Mesenchymal stem cell (in vitro differentiated cells and primary cell): ENCODE results near the gene RPS6KA2.

Experiments
- DNase-seq: peaks from one replicate; pipeline ENCODE4 v3.0.0-alpha.2; 2013
- H2AFZ ChIP-seq: one replicate; pipeline ENCODE4 v1.6.1; 2013; ENCODE audit warnings: low read depth, mild to moderate bottlenecking, control low read depth, inconsistent platforms, low read length, moderate library complexity
- H2AK5ac ChIP-seq: 2 replicates; pipeline ENCODE4 v1.6.1; 2013; ENCODE audit warnings: low read length, moderate library complexity, mild to moderate bottlenecking, inconsistent platforms; ENCODE audit not compliant: severe bottlenecking
- H2BK120ac ChIP-seq: one replicate; pipeline ENCODE4 v1.6.1; 2013; ENCODE audit warnings: low read depth, mild to moderate bottlenecking, inconsistent platforms, low read length, moderate library complexity
- H2BK12ac ChIP-seq, 2 experiments: one replicate each; pipeline ENCODE4 v1.6.1; 2013; ENCODE audit warnings: inconsistent platforms in 2 of 2, low read length in 2 of 2, mild to moderate bottlenecking in 2 of 2, moderate library complexity in 2 of 2, control low read depth in 1 of 2
- H2BK15ac ChIP-seq: one replicate; pipeline ENCODE4 v1.6.1; 2013; ENCODE audit warnings: mild to moderate bottlenecking, low read depth, inconsistent platforms; ENCODE audit not compliant: poor library complexity, severe bottlenecking
- H2BK5ac ChIP-seq: 2 replicates; pipeline ENCODE4 v1.6.1; 2013; ENCODE audit warnings: low read depth, mild to moderate bottlenecking, low read length, control low read depth, inconsistent platforms; ENCODE audit not compliant: poor library complexity, severe bottlenecking
- H3K14ac ChIP-seq, 2 experiments: one replicate each; pipeline ENCODE4 v1.6.1; 2013; ENCODE audit warnings: inconsistent platforms in 2 of 2, low read length in 2 of 2, control low read depth in 1 of 2, mild to moderate bottlenecking in 1 of 2, moderate library complexity in 1 of 2
- H3K18ac ChIP-seq, 2 experiments: one replicate each; pipeline ENCODE4 v1.6.1; 2013; ENCODE audit warnings: inconsistent platforms in 2 of 2, low read length in 2 of 2, control low read depth in 1 of 2, low read depth in 1 of 2, mild to moderate bottlenecking in 1 of 2
- H3K23ac ChIP-seq, 2 experiments: one replicate each; pipeline ENCODE4 v1.6.1; 2013; ENCODE audit warnings: inconsistent platforms in 2 of 2, low read length in 2 of 2, mild to moderate bottlenecking in 2 of 2, moderate library complexity in 2 of 2, control low read depth in 1 of 2
- H3K27ac ChIP-seq: 2 replicates; pipeline ENCODE4 v1.5.1; 2013; ENCODE audit warnings: mild to moderate bottlenecking, moderate library complexity, low read length, control low read depth, inconsistent platforms; ENCODE audit not compliant: poor library complexity, severe bottlenecking
- H3K27me3 ChIP-seq, 2 experiments: 2 replicates each; pipeline versions ENCODE4 v1.6.1 to v1.7.0; 2013; ENCODE audit warnings: low read length in 2 of 2, mild to moderate bottlenecking in 2 of 2, moderate library complexity in 2 of 2, control low read depth in 1 of 2, inconsistent platforms in 1 of 2; ENCODE audit not compliant: control insufficient read depth in 1 of 2, insufficient read depth in 1 of 2
- H3K36me3 ChIP-seq, 2 experiments: 2 replicates each; pipeline versions ENCODE4 v1.6.1 to v1.7.0; 2013; ENCODE audit warnings: low read length in 2 of 2, control low read depth in 1 of 2, inconsistent platforms in 1 of 2, low read depth in 1 of 2, mild to moderate bottlenecking in 1 of 2; ENCODE audit not compliant: insufficient read depth in 2 of 2, control insufficient read depth in 1 of 2
- H3K4ac ChIP-seq, 2 experiments: one replicate each; pipeline ENCODE4 v1.6.1; 2013; ENCODE audit warnings: inconsistent platforms in 2 of 2, low read length in 2 of 2, mild to moderate bottlenecking in 2 of 2, moderate library complexity in 2 of 2, control low read depth in 1 of 2, low read depth in 1 of 2
- H3K4me1 ChIP-seq: 2 replicates; pipeline ENCODE4 v1.6.1; 2013; ENCODE audit warnings: low read depth, low read length, control low read depth; ENCODE audit not compliant: control insufficient read depth, insufficient read depth
- H3K4me2 ChIP-seq: 2 replicates; pipeline ENCODE4 v1.6.1; 2013; ENCODE audit warnings: low read length, mild to moderate bottlenecking, inconsistent platforms; ENCODE audit not compliant: poor library complexity, severe bottlenecking
- H3K4me3 ChIP-seq, 2 experiments: 2 replicates each; pipeline versions ENCODE4 v1.5.1 to v1.7.0; 2013; ENCODE audit warnings: low read length in 2 of 2, mild to moderate bottlenecking in 2 of 2, control low read depth in 1 of 2, low read depth in 1 of 2; ENCODE audit not compliant: insufficient read depth in 1 of 2
- H3K79me1 ChIP-seq: replicated peaks from 2 replicates; pipeline ENCODE4 v1.6.1; 2013; ENCODE audit warnings: mild to moderate bottlenecking, control low read depth, low read length, inconsistent platforms; ENCODE audit not compliant: poor library complexity, severe bottlenecking
- H3K9ac ChIP-seq: 2 replicates; pipeline ENCODE4 v1.7.0; 2013; ENCODE audit warnings: mild to moderate bottlenecking, low read length, moderate library complexity
- H3K9me3 ChIP-seq: 2 replicates; pipeline ENCODE4 v1.7.0; 2013; ENCODE audit warnings: mild to moderate bottlenecking, low read length; ENCODE audit not compliant: control insufficient read depth
- H4K8ac ChIP-seq: one replicate; pipeline ENCODE4 v1.6.1; 2013; ENCODE audit warnings: inconsistent platforms, mild to moderate bottlenecking, low read length, moderate library complexity
- H4K91ac ChIP-seq: one replicate; pipeline ENCODE4 v1.6.1; 2013; ENCODE audit warnings: mild to moderate bottlenecking, low read length, inconsistent platforms
- WGBS: methylation state at CpG from one replicate; pipeline ENCODE4 v1.1.7; 2013; ENCODE audit warnings: mixed read lengths; 5-methylcytosine and 5-hydroxymethylcytosine counted together

RPS6KA2 gene

GRCh38 chr6:166611631-166612030, 15.4 kb downstream of the RPS6KA2 start:
- Histone ChIP-seq H2BK120ac (no peak overlapping the region), H3K4me3 (no peak overlapping the region), H2AFZ (no peak overlapping the region), H3K36me3 (no peaks in the 10 kb centered on the region), H3K18ac (peak overlapping the region in 1 of 2 experiments; percentile 58), H2AK5ac (no peak overlapping the region), H3K23ac (no peak overlapping the region), H4K91ac (no peak overlapping the region), H3K27me3 (no peaks in the 10 kb centered on the region), H2BK5ac (no peak overlapping the region), H3K4ac (peak overlapping the region in 1 of 2 experiments; percentile 29), H3K9ac (no peak overlapping the region), H2BK12ac (no peak overlapping the region), H3K14ac (no peak overlapping the region), H4K8ac (no peak overlapping the region), H3K4me2 (no peak overlapping the region), H3K79me1 (peaks cover 26% of the 10 kb centered on the region), H3K27ac (no peak overlapping the region), H3K9me3 (no peaks in the 10 kb centered on the region), H2BK15ac (no peak overlapping the region), H3K4me1 (peaks cover 15% of the 10 kb centered on the region)
- DNase-seq = no peak
- WGBS = 84% methylated on average over 4 of the region's 4 CpGs

GRCh38 chr6:166610069-166610468, 17.0 kb downstream of the RPS6KA2 start:
- H3K4me3 ChIP-seq = no peak overlapping the region
- no peaks in the 10 kb centered on the region for H3K27me3 ChIP-seq
- no peak for DNase-seq
- peak overlapping the region in 1 of 2 experiments; percentile 78 for H3K23ac ChIP-seq
- no peak overlapping the region for H2BK15ac ChIP-seq
- peak overlapping the region in 1 of 2 experiments; percentile 59 for H2BK12ac ChIP-seq
- H3K4ac ChIP-seq = peak overlapping the region in 1 of 2 experiments; percentile 79
- no peaks in the 10 kb centered on the region for H3K36me3 ChIP-seq
- no peak overlapping the region for H3K14ac ChIP-seq
- H3K79me1 ChIP-seq = peaks cover 18% of the 10 kb centered on the region
- H4K91ac ChIP-seq = no peak overlapping the region
- H3K9ac ChIP-seq = no peak overlapping the region
- no peak overlapping the region for H4K8ac ChIP-seq
- WGBS = 91% methylated on average over 9 of the region's 9 CpGs
- no peak overlapping the region for H2BK5ac ChIP-seq
- no peak overlapping the region for H2AK5ac ChIP-seq
- H2BK120ac ChIP-seq = no peak overlapping the region
- H3K18ac ChIP-seq = peak overlapping the region; percentile 52 to 90
- H3K27ac ChIP-seq = no peak overlapping the region
- H2AFZ ChIP-seq = no peak overlapping the region
- H3K4me1 ChIP-seq = peaks cover 9% of the 10 kb centered on the region
- H3K4me2 ChIP-seq = no peak overlapping the region
- no peaks in the 10 kb centered on the region for H3K9me3 ChIP-seq

- no peaks in the 10 kb centered on the region for H3K9me3 ChIP-seq
- H3K27ac ChIP-seq = no peak overlapping the region
- H3K27me3 ChIP-seq = no peaks in the 10 kb centered on the region
- no peak overlapping the region for H3K4me2 ChIP-seq
- no peak overlapping the region for H2BK5ac ChIP-seq
- 50% methylated on average over 1 of the region's 4 CpGs for WGBS
- no peak overlapping the region for H4K91ac ChIP-seq
- H2AFZ ChIP-seq = no peak overlapping the region
- no peak overlapping the region for H2BK120ac ChIP-seq
- H2BK12ac ChIP-seq = no peak overlapping the region
- no peak overlapping the region for H3K4ac ChIP-seq
- H2AK5ac ChIP-seq = no peak overlapping the region
- no peak overlapping the region for H2BK15ac ChIP-seq
- H3K14ac ChIP-seq = no peak overlapping the region
- H3K4me3 ChIP-seq = no peak overlapping the region
- H3K36me3 ChIP-seq = no peaks in the 10 kb centered on the region
- H3K18ac ChIP-seq = no peak overlapping the region
- DNase-seq = peak; percentile 97
- no peak overlapping the region for H4K8ac ChIP-seq
- H3K79me1 ChIP-seq = peaks cover 13% of the 10 kb centered on the region
- no peak overlapping the region for H3K9ac ChIP-seq
- H3K4me1 ChIP-seq = no peaks in the 10 kb centered on the region
- no peak overlapping the region for H3K23ac ChIP-seq
Measured at GRCh38 chr6:166608774-166609173, 18.3 kb downstream of the RPS6KA2 start.

GRCh38 chr6:166605752-166606151, 21.3 kb downstream of the RPS6KA2 start:
- no peak overlapping the region for H3K14ac ChIP-seq
- no peaks in the 10 kb centered on the region for H3K9me3 ChIP-seq
- H3K4ac ChIP-seq = no peak overlapping the region
- 97% methylated on average over 6 of the region's 6 CpGs for WGBS
- H2AFZ ChIP-seq = no peak overlapping the region
- no peak overlapping the region for H2BK12ac ChIP-seq
- no peak overlapping the region for H2BK5ac ChIP-seq
- H3K4me2 ChIP-seq = no peak overlapping the region
- peaks cover 0 to 3% of the 10 kb centered on the region in 2 experiments for H3K36me3 ChIP-seq
- no peak overlapping the region for H3K9ac ChIP-seq
- no peak overlapping the region for H2AK5ac ChIP-seq
- H3K18ac ChIP-seq = peak overlapping the region in 1 of 2 experiments; percentile 13
- no peaks in the 10 kb centered on the region for H3K27me3 ChIP-seq
- H4K8ac ChIP-seq = peak overlapping the region; percentile 12
- no peak overlapping the region for H4K91ac ChIP-seq
- no peak overlapping the region for H3K4me3 ChIP-seq
- no peak overlapping the region for H3K27ac ChIP-seq
- no peak overlapping the region for H2BK120ac ChIP-seq
- peaks cover 14% of the 10 kb centered on the region for H3K79me1 ChIP-seq
- no peaks in the 10 kb centered on the region for H3K4me1 ChIP-seq
- H2BK15ac ChIP-seq = no peak overlapping the region
- no peak for DNase-seq
- no peak overlapping the region for H3K23ac ChIP-seq
